H9 (cell line): ENCODE measurements around the gene TBC1D17. TPM values are rescaled to one million over a fixed set of nuclear protein-coding genes. Genes with fewer than 3 reads are reported as not detected.

Experiments used
- DNase-seq: peaks from one replicate; pipeline ENCODE4 v3.0.0-alpha.2; 2017
- H2AFZ ChIP-seq: one replicate; pipeline ENCODE4 v1.6.1; 2013; ENCODE audit warnings: mild to moderate bottlenecking, low read length, control low read depth, moderate library complexity
- H2AK5ac ChIP-seq: 2 replicates; pipeline ENCODE4 v1.6.1; 2013; ENCODE audit warnings: low read length, control low read depth, mixed read lengths; ENCODE audit not compliant: insufficient read length
- H2BK120ac ChIP-seq: one replicate; pipeline ENCODE4 v1.6.1; 2013; ENCODE audit warnings: low read depth, mild to moderate bottlenecking, low read length, control low read depth, inconsistent platforms; ENCODE audit not compliant: poor library complexity, severe bottlenecking
- H2BK12ac ChIP-seq: 2 replicates; pipeline ENCODE4 v1.6.1; 2013; ENCODE audit warnings: low read length, control low read depth, mixed read lengths, low read depth; ENCODE audit not compliant: insufficient read length
- H2BK15ac ChIP-seq: 2 replicates; pipeline ENCODE4 v1.6.1; 2013; ENCODE audit warnings: low read depth, low read length, control low read depth
- H2BK20ac ChIP-seq: one replicate; pipeline ENCODE4 v1.6.1; 2013; ENCODE audit warnings: low read depth, mild to moderate bottlenecking, low read length, control low read depth, inconsistent platforms; ENCODE audit not compliant: poor library complexity, severe bottlenecking
- H2BK5ac ChIP-seq: 2 replicates; pipeline ENCODE4 v1.6.1; 2013; ENCODE audit warnings: low read length, control low read depth, mixed read lengths; ENCODE audit not compliant: insufficient read length
- H3K14ac ChIP-seq: 2 replicates; pipeline ENCODE4 v1.6.1; 2013; ENCODE audit warnings: low read length, control low read depth; ENCODE audit not compliant: insufficient read depth
- H3K18ac ChIP-seq: 2 replicates; pipeline ENCODE4 v1.6.1; 2013; ENCODE audit warnings: low read depth, mild to moderate bottlenecking, mixed read lengths, low read length, control low read depth; ENCODE audit not compliant: insufficient read length
- H3K23ac ChIP-seq: 2 replicates; pipeline ENCODE4 v1.6.1; 2013; ENCODE audit warnings: low read length, control low read depth, mixed read lengths, low read depth; ENCODE audit not compliant: insufficient read length
- H3K23me2 ChIP-seq: 2 replicates; pipeline ENCODE4 v1.6.1; 2013; ENCODE audit warnings: low read depth, mild to moderate bottlenecking, mixed read lengths, low read length, control low read depth; ENCODE audit not compliant: insufficient read length, poor library complexity, severe bottlenecking
- H3K27ac ChIP-seq: 2 replicates; pipeline ENCODE4 v1.5.1; 2013; ENCODE audit warnings: low read length, control low read depth, mixed read lengths, low read depth; ENCODE audit not compliant: insufficient read length
- H3K27me3 ChIP-seq: 2 replicates; pipeline ENCODE4 v1.6.1; 2013; ENCODE audit warnings: low read length, control low read depth, inconsistent platforms; ENCODE audit not compliant: insufficient read depth
- H3K4ac ChIP-seq: 2 replicates; pipeline ENCODE4 v1.6.1; 2013; ENCODE audit warnings: low read depth, mild to moderate bottlenecking, control low read depth, inconsistent platforms, low read length, moderate library complexity
- H3K4me1 ChIP-seq: 2 replicates; pipeline ENCODE4 v1.6.1; 2013; ENCODE audit warnings: low read length, control low read depth, inconsistent platforms; ENCODE audit not compliant: insufficient read depth
- H3K4me2 ChIP-seq: 2 replicates; pipeline ENCODE4 v1.6.1; 2013; ENCODE audit warnings: low read length, control low read depth, mixed read lengths; ENCODE audit not compliant: insufficient read length, insufficient read depth
- H3K56ac ChIP-seq: 2 replicates; pipeline ENCODE4 v1.6.1; 2013; ENCODE audit warnings: low read depth, mild to moderate bottlenecking, mixed read lengths, low read length, control low read depth; ENCODE audit not compliant: insufficient read length
- H3K79me1 ChIP-seq: 2 replicates; pipeline ENCODE4 v1.6.1; 2013; ENCODE audit warnings: low read depth, mild to moderate bottlenecking, moderate library complexity, low read length, control low read depth, inconsistent platforms; ENCODE audit not compliant: insufficient read depth, poor library complexity, severe bottlenecking
- H3K79me2 ChIP-seq: 2 replicates; pipeline ENCODE4 v1.6.1; 2013; ENCODE audit warnings: low read length, control low read depth, inconsistent platforms; ENCODE audit not compliant: insufficient read depth
- H3K9ac ChIP-seq: 2 replicates; pipeline ENCODE4 v1.6.1; 2013; ENCODE audit warnings: low read length, control low read depth, mixed read lengths; ENCODE audit not compliant: insufficient read length; ENCODE audit errors: extremely low read depth
- H3K9me3 ChIP-seq: one replicate; pipeline ENCODE4 v1.6.1; 2013; ENCODE audit warnings: low read depth, low read length, inconsistent platforms; ENCODE audit not compliant: control insufficient read depth
- H3T11ph ChIP-seq: one replicate; pipeline ENCODE4 v1.6.1; 2013; ENCODE audit warnings: mild to moderate bottlenecking, low read length, control low read depth, inconsistent platforms
- H4K20me1 ChIP-seq: one replicate; pipeline ENCODE4 v1.6.1; 2013; ENCODE audit not compliant: control insufficient read depth, insufficient read length, insufficient read depth
- H4K5ac ChIP-seq: 2 replicates; pipeline ENCODE4 v1.6.1; 2013; ENCODE audit warnings: low read depth, mild to moderate bottlenecking, mixed read lengths, low read length, control low read depth; ENCODE audit not compliant: insufficient read length
- H4K8ac ChIP-seq: replicated peaks from 2 replicates; pipeline ENCODE4 v1.6.1; 2013; ENCODE audit warnings: low read length, control low read depth, mixed read lengths, low read depth; ENCODE audit not compliant: insufficient read length
- H4K91ac ChIP-seq: 2 replicates; pipeline ENCODE4 v1.6.1; 2013; ENCODE audit warnings: low read depth, mild to moderate bottlenecking, moderate library complexity, mixed read lengths, low read length, control low read depth; ENCODE audit not compliant: insufficient read length
- H3K27ac Mint-ChIP-seq, 3 experiments: 2 replicates in 2 of 3; 3 replicates in 1 of 3; pipeline ENCODE4 v1.8.0; 2020 to 2021; ENCODE audit warnings: mixed read lengths in 3 of 3, mild to moderate bottlenecking in 1 of 3, moderate library complexity in 1 of 3
- H3K27me3 Mint-ChIP-seq: 2 replicates; pipeline ENCODE4 v1.8.0; 2021; ENCODE audit warnings: low read depth, mild to moderate bottlenecking, moderate library complexity, mixed read lengths
- H3K36me3 Mint-ChIP-seq, 3 experiments: 2 replicates in 2 of 3; 3 replicates in 1 of 3; pipeline ENCODE4 v1.8.0; 2020 to 2021; ENCODE audit warnings: low read depth in 3 of 3, mixed read lengths in 3 of 3; ENCODE audit not compliant: insufficient read depth in 1 of 3
- H3K4me1 Mint-ChIP-seq, 2 experiments: 2 replicates each; pipeline ENCODE4 v1.8.0; 2020; ENCODE audit warnings: mixed read lengths in 2 of 2
- H3K4me3 Mint-ChIP-seq, 2 experiments: 2 replicates in 1 of 2; 3 replicates in 1 of 2; pipeline ENCODE4 v1.8.0; 2020 to 2021; ENCODE audit warnings: mild to moderate bottlenecking in 2 of 2, mixed read lengths in 2 of 2, moderate library complexity in 1 of 2
- H3K9me3 Mint-ChIP-seq, 2 experiments: 2 replicates in 1 of 2; 3 replicates in 1 of 2; pipeline ENCODE4 v1.8.0; 2020; ENCODE audit warnings: mild to moderate bottlenecking in 2 of 2, mixed read lengths in 2 of 2, moderate library complexity in 1 of 2
- CTCF ChIP-seq: fragments of 200-600 bp; sonication (generic); conservative IDR thresholded peaks from 3 replicates; pipeline ENCODE4 v1.8.0; 2021; ENCODE audit warnings: antibody characterized with exemption, mild to moderate bottlenecking
- WGBS: extraction: QIAGEN DNeasy Blood & Tissue Kit; methylation state at CpG from one replicate; pipeline ENCODE4 v1.1.7; 2013; ENCODE audit warnings: missing lambda C conversion rate, low lambda C conversion rate, mixed read lengths; ENCODE audit not compliant: insufficient read length; ENCODE audit errors: extremely low coverage; 5-methylcytosine and 5-hydroxymethylcytosine counted together
- total RNA-seq: library from RNA; stranded (reverse); gene quantifications from 2 replicates; pipeline ENCODE4 v1.2.1, GENCODE V29; 2021

The TBC1D17 gene
- total RNA-seq, 1 experiment from 2014 or later, result 33.6 TPM

- Histone ChIP-seq H3K27ac (no peak overlapping the region), H3K23ac (no peak overlapping the region), H4K5ac (no peak overlapping the region), H3K4me2 (no peak overlapping the region), H2BK5ac (no peak overlapping the region), H4K20me1 (no peaks in the 10 kb centered on the region), H3K56ac (no peak overlapping the region), H3K79me2 (no peaks in the 10 kb centered on the region), H3K23me2 (no peaks in the 10 kb centered on the region), H2BK20ac (no peak overlapping the region), H2BK12ac (no peak overlapping the region), H4K91ac (no peak overlapping the region), H3K4ac (no peak overlapping the region), H4K8ac (no peak overlapping the region), H2BK15ac (no peak overlapping the region), H3K27me3 (no peaks in the 10 kb centered on the region), H2AK5ac (no peak overlapping the region), H3K14ac (no peak overlapping the region), H3K18ac (no peak overlapping the region), H3K79me1 (no peaks in the 10 kb centered on the region), H3T11ph (no peak overlapping the region), H3K9me3 (no peaks in the 10 kb centered on the region), H3K4me1 (no peaks in the 10 kb centered on the region), H2AFZ (no peak overlapping the region), H3K9ac (no peak overlapping the region), H2BK120ac (no peak overlapping the region)
- TF ChIP-seq CTCF, result no peak
- H3K27me3 Mint-ChIP-seq, result no peaks in the 10 kb centered on the region
- H3K36me3 Mint-ChIP-seq, result peaks cover 24 to 63% (median 56%) of the 10 kb centered on the region in 3 experiments; a peak in 6 of 7 replicates
- H3K4me1 Mint-ChIP-seq, result no peaks in the 10 kb centered on the region
- H3K4me3 Mint-ChIP-seq, result no peak overlapping the region
- no peak for DNase-seq
- no CpG with 5 or more reads among the region's 7 CpGs for WGBS
- no peak overlapping the region; a peak in 1 of 7 replicates for H3K27ac Mint-ChIP-seq
- H3K9me3 Mint-ChIP-seq, result no peaks in the 10 kb centered on the region
Observed at GRCh38 chr19:49833599-49833998, 43.9 kb upstream of the TBC1D17 start.
